Transverse colon (tissue), 4 donors: ENCODE results near the gene WWOX.

Experiments
- EP300 ChIP-seq: sonication (generic); formaldehyde crosslinking; IDR thresholded peaks from one replicate; pipeline ENCODE4 v1.6.1; 2017; ENCODE audit warnings: antibody characterized with exemption, low read depth
- POLR2AphosphoS5 ChIP-seq, 3 donors: sonication (generic); formaldehyde crosslinking; IDR thresholded peaks; one replicate each; pipeline ENCODE4 v1.6.1; 2016; ENCODE audit warnings: antibody characterized with exemption in 3 of 3
- TF ChIP-seq, protein P1 (sequence below), 5 experiments: fragments of 200-600 bp in 3 of 5; fragments of 450-650 bp in 2 of 5; sonication (generic) in 3 of 5; IDR thresholded peaks; 1 replicate in 2 of 5; 2 replicates in 3 of 5; pipeline ENCODE4 v1.5.1; 2016 to 2017; ENCODE audit warnings: antibody characterized with exemption in 5 of 5, inconsistent platforms in 3 of 5, mild to moderate bottlenecking in 2 of 5, moderate library complexity in 1 of 5

DNA sequence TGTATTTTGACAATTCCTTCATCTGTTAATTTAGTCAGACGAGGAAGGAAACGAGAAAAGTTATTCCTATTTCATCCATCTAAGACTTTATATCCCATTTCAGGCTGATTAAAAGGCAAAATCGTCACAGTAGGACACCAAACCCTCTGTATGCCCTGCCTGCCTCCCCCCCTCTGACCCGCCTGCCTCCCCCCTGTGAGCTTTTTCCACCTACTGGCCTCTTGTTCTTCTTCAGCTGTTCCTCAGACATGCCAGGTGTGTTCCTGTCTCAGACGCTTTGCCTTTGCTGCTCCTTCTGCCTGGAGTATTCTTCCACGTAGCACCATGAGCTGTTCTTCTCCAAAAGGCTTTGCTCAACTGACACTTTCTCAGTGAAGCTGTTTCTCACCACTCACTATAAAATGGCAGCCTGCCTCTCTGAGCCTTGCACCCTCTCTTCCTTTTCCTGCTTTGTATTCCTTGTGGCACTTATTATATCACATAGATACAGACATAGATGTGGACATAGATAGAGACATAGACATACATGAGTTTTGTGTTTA is 777.7 kb downstream of the WWOX start:
- TF ChIP-seq POLR2AphosphoS5 (IDR thresholded peaks at IDR 0.05) (no peak), EP300 (no peak)
- TF ChIP-seq, protein P1, sequence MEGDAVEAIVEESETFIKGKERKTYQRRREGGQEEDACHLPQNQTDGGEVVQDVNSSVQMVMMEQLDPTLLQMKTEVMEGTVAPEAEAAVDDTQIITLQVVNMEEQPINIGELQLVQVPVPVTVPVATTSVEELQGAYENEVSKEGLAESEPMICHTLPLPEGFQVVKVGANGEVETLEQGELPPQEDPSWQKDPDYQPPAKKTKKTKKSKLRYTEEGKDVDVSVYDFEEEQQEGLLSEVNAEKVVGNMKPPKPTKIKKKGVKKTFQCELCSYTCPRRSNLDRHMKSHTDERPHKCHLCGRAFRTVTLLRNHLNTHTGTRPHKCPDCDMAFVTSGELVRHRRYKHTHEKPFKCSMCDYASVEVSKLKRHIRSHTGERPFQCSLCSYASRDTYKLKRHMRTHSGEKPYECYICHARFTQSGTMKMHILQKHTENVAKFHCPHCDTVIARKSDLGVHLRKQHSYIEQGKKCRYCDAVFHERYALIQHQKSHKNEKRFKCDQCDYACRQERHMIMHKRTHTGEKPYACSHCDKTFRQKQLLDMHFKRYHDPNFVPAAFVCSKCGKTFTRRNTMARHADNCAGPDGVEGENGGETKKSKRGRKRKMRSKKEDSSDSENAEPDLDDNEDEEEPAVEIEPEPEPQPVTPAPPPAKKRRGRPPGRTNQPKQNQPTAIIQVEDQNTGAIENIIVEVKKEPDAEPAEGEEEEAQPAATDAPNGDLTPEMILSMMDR (IDR thresholded peaks at IDR 0.05): no peak
